Measurements from ENCODE around the gene CCDC120. TPM values are rescaled to one million over a fixed set of nuclear protein-coding genes. Genes with fewer than 3 reads are reported as not detected.

The CCDC120 gene
- total RNA-seq, 4 donors from 2014 or later: 11.7 to 40.3 (median 22.6) TPM

GRCh38 chrX:49100704-49101628, 42.2 kb downstream of the CCDC120 start:
- Histone ChIP-seq H3K9me3 (no peaks in the 10 kb centered on the region), H3K4me1 (peaks cover 0 to 14% (median 0%) of the 10 kb centered on the region in 3 donors), H3K4me3 (peak overlapping the region; percentile 45 to 74 (median 56)), H3K36me3 (no peaks in the 10 kb centered on the region), H3K27me3 (no peaks in the 10 kb centered on the region), H3K27ac (peak overlapping the region; percentile 78 to 89 (median 84))
- intact Hi-C loops (cut with DNase I): no loop called here
- TF ChIP-seq CTCF (IDR thresholded peaks at IDR 0.05) (no peak), POLR2A (IDR thresholded peaks at IDR 0.05) (peak in 3 of 4 donors; percentile 31 to 67 (median 46))
- 0 to 45% methylated on average over 2 to 12 of the region's 74 CpGs for WGBS, 2 donors
- peak; percentile 43 for DNase-seq

GRCh38 chrX:49101629-49101984, 42.8 kb downstream of the CCDC120 start:
- peak overlapping the region; percentile 74 to 89 (median 84) for H3K27ac ChIP-seq
- intact Hi-C loops (cut with DNase I): no loop called here
- WGBS, 2 donors: no CpG with 5 or more reads among the region's 9 CpGs
- H3K36me3 ChIP-seq: no peaks in the 10 kb centered on the region
- H3K9me3 ChIP-seq: no peaks in the 10 kb centered on the region
- no peaks in the 10 kb centered on the region for H3K27me3 ChIP-seq
- H3K4me3 ChIP-seq: peak overlapping the region; percentile 45 to 74 (median 56)
- DNase-seq: no peak
- peaks cover 0 to 14% (median 0%) of the 10 kb centered on the region in 3 donors for H3K4me1 ChIP-seq
- TF ChIP-seq POLR2A (IDR thresholded peaks at IDR 0.05) (no peak), CTCF (IDR thresholded peaks at IDR 0.05) (no peak)

- intact Hi-C loops (cut with DNase I): no loop called here
- Histone ChIP-seq H3K27me3 (no peaks in the 10 kb centered on the region), H3K4me3 (no peak overlapping the region), H3K9me3 (no peaks in the 10 kb centered on the region), H3K4me1 (peaks cover 0 to 14% (median 0%) of the 10 kb centered on the region in 3 donors), H3K36me3 (no peaks in the 10 kb centered on the region), H3K27ac (no peak overlapping the region)
- WGBS, 2 donors: 75 to 89% methylated on average over 7 to 9 of the region's 9 CpGs
- TF ChIP-seq CTCF (IDR thresholded peaks at IDR 0.05) (no peak), POLR2A (IDR thresholded peaks at IDR 0.05) (no peak)
- no peak for DNase-seq
These were observed 43.4 kb downstream of the CCDC120 start for GRCh38 chrX:49102190-49102589.

- H3K27me3 ChIP-seq: no peaks in the 10 kb centered on the region
- H3K9me3 ChIP-seq: no peaks in the 10 kb centered on the region
- no peak overlapping the region for H3K27ac ChIP-seq
- DNase-seq: no peak
- no peaks in the 10 kb centered on the region for H3K36me3 ChIP-seq
- intact Hi-C loops (cut with DNase I): no loop called here
- no peak for TF ChIP-seq POLR2A (IDR thresholded peaks at IDR 0.05)
- no peak for TF ChIP-seq CTCF (IDR thresholded peaks at IDR 0.05)
- WGBS, 2 donors: 44 to 60% methylated on average over 1 to 3 of the region's 3 CpGs
- peaks cover 0 to 14% (median 0%) of the 10 kb centered on the region in 3 donors for H3K4me1 ChIP-seq
- H3K4me3 ChIP-seq: no peak overlapping the region
These were observed 44.8 kb downstream of the CCDC120 start for GRCh38 chrX:49103637-49104036.

GRCh38 chrX:49106296-49106695, 47.5 kb downstream of the CCDC120 start:
- H3K27ac ChIP-seq: no peak overlapping the region
- intact Hi-C loops (cut with DNase I): no loop called here
- no peaks in the 10 kb centered on the region for H3K27me3 ChIP-seq
- WGBS, 2 donors: 88 to 95% methylated on average over 2 to 4 of the region's 4 CpGs
- DNase-seq: no peak
- H3K4me1 ChIP-seq: peaks cover 0 to 4% (median 0%) of the 10 kb centered on the region in 3 donors
- TF ChIP-seq CTCF (IDR thresholded peaks at IDR 0.05): no peak
- no peak for TF ChIP-seq POLR2A (IDR thresholded peaks at IDR 0.05)
- H3K4me3 ChIP-seq: no peak overlapping the region
- H3K36me3 ChIP-seq: peaks cover 0 to 11% (median 0%) of the 10 kb centered on the region in 3 donors
- H3K9me3 ChIP-seq: no peaks in the 10 kb centered on the region
